ENCODE data around the gene VARS2.
"Not testable (repeated sequence)": the region's sequence is repeated elsewhere in the genome, so short reads cannot be mapped to it uniquely, and the experiment has no call there.

Gene VARS2

GRCh38 chr6:30907290-30907757, 6.7 kb upstream of the VARS2 start:
- not testable (repeated sequence) for H3K27ac ChIP-seq (ENCODE audit: low read length); H3K4me1 ChIP-seq (ENCODE audit: insufficient read depth, low read length); H3K27me3 ChIP-seq (ENCODE audit: insufficient read depth, low read length); H3K9me3 ChIP-seq (ENCODE audit: insufficient read depth, low read depth, low read length)
- Histone ChIP-seq H3K4me3 (ENCODE audit: low read length) (peak overlapping the region; percentile 93; the same call in 1 of the 2 replicates), H3K9ac (ENCODE audit: low read depth, low read length) (peak overlapping the region; percentile 95; the same call in 1 of the 2 replicates), H3K36me3 (ENCODE audit: insufficient read depth, low read depth, low read length) (peaks cover 29% of the 10 kb centered on the region)

GRCh38 chr6:30907758-30908591, 6.1 kb upstream of the VARS2 start, which contains the start of gene GTF2H4:
Gene GTF2H4, plus strand, starts transcription at chr6:30908207.
- no peak within 1 kb of the TSS for H3K27ac ChIP-seq (ENCODE audit: low read length)

DNA sequence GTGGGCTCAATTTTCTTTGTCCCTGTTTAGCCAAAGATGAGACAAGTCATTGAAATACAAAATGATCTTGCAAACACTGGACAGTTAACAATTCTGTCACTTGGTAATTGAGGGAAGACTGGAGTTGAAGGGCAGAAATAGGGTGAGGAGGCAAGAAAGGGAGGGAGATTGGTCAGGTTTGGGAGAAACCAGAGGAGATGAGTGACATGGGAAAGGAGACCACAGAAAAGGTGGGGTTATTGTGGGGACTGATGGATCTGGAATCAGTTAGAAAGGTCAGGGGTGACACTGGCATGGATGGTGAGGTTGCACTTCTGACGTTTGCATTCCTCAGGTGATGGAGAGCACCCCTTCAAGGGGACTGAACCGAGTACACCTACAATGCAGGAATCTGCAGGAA, 5.3 kb upstream of the VARS2 start:
- Histone ChIP-seq H3K27me3 (ENCODE audit: insufficient read depth, low read length) (no peaks in the 10 kb centered on the region), H3K27ac (ENCODE audit: low read length) (no peak overlapping the region), H3K4me1 (ENCODE audit: insufficient read depth, low read length) (peaks cover 8% of the 10 kb centered on the region; the same call in 1 of the 2 replicates), H3K9ac (ENCODE audit: low read depth, low read length) (peak overlapping the region; percentile 95), H3K4me3 (ENCODE audit: low read length) (peak overlapping the region; percentile 93), H3K9me3 (ENCODE audit: insufficient read depth, low read depth, low read length) (no peaks in the 10 kb centered on the region), H3K36me3 (ENCODE audit: insufficient read depth, low read depth, low read length) (peaks cover 41% of the 10 kb centered on the region)

More at GRCh38 chr6:30907758-30908591, 6.1 kb upstream of the VARS2 start, which contains the start of gene GTF2H4:
- peaks cover 36% of the 10 kb centered on the region for H3K36me3 ChIP-seq (ENCODE audit: insufficient read depth, low read depth, low read length)
- H3K9me3 ChIP-seq (ENCODE audit: insufficient read depth, low read depth, low read length), result no peaks in the 10 kb centered on the region
- H3K4me1 ChIP-seq (ENCODE audit: insufficient read depth, low read length), result peaks cover 5% of the 10 kb centered on the region; the same call in 1 of the 2 replicates
- peak within 1 kb of the TSS; percentile 95 for H3K9ac ChIP-seq (ENCODE audit: low read depth, low read length)
- H3K4me3 ChIP-seq (ENCODE audit: low read length), result peak within 1 kb of the TSS; percentile 93
- no peaks in the 10 kb centered on the region for H3K27me3 ChIP-seq (ENCODE audit: insufficient read depth, low read length)

DNA sequence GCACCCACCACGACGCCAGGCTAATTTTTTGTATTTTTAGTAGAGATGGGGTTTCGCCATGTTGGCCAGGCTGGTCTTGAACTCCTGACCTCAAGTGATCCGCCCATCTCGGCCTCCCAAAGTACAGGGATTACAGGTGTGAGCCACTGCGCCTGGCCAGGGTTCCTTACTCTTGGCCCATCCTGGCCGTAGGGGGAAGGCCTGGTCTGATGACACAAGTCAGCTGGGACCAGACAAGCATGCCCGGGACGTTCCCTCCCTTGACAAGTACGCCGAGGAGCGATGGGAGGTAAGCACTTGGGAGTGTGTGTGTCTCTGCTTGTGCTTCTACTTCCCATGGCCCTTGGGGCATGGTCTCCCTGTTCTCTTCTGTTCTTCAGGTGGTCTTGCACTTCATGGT, 3.6 kb upstream of the VARS2 start:
- not testable (repeated sequence) for H3K27me3 ChIP-seq (ENCODE audit: insufficient read depth, low read length); H3K9me3 ChIP-seq (ENCODE audit: insufficient read depth, low read depth, low read length); H3K9ac ChIP-seq (ENCODE audit: low read depth, low read length); H3K4me3 ChIP-seq (ENCODE audit: low read length); H3K27ac ChIP-seq (ENCODE audit: low read length)
- Histone ChIP-seq H3K4me1 (ENCODE audit: insufficient read depth, low read length) (peaks cover 16% of the 10 kb centered on the region; the same call in 1 of the 2 replicates), H3K36me3 (ENCODE audit: insufficient read depth, low read depth, low read length) (peaks cover 41% of the 10 kb centered on the region)

- Histone ChIP-seq H3K4me3 (ENCODE audit: low read length) (peak overlapping the region; percentile 88; the same call in 1 of the 2 replicates), H3K9ac (ENCODE audit: low read depth, low read length) (no peak overlapping the region), H3K9me3 (ENCODE audit: insufficient read depth, low read depth, low read length) (no peaks in the 10 kb centered on the region), H3K27ac (ENCODE audit: low read length) (no peak overlapping the region), H3K4me1 (ENCODE audit: insufficient read depth, low read length) (peaks cover 16% of the 10 kb centered on the region; the same call in 1 of the 2 replicates), H3K36me3 (ENCODE audit: insufficient read depth, low read depth, low read length) (peaks cover 64% of the 10 kb centered on the region), H3K27me3 (ENCODE audit: insufficient read depth, low read length) (no peaks in the 10 kb centered on the region)
These were observed 1.1 kb upstream of the VARS2 start for GRCh38 chr6:30912746-30913520.

- H3K9me3 ChIP-seq (ENCODE audit: insufficient read depth, low read depth, low read length), result no peaks in the 10 kb centered on the region
- H3K27me3 ChIP-seq (ENCODE audit: insufficient read depth, low read length), result no peaks in the 10 kb centered on the region
- H3K4me3 ChIP-seq (ENCODE audit: low read length), result peak overlapping the region; percentile 88; the same call in 1 of the 2 replicates
- H3K4me1 ChIP-seq (ENCODE audit: insufficient read depth, low read length), result peaks cover 14% of the 10 kb centered on the region; the same call in 1 of the 2 replicates
- peaks cover 70% of the 10 kb centered on the region for H3K36me3 ChIP-seq (ENCODE audit: insufficient read depth, low read depth, low read length)
- H3K27ac ChIP-seq (ENCODE audit: low read length), result no peak overlapping the region
- H3K9ac ChIP-seq (ENCODE audit: low read depth, low read length), result peak overlapping the region; percentile 77; the same call in 1 of the 2 replicates
These were observed 340 bp upstream of the VARS2 start for GRCh38 chr6:30913721-30914075.

DNA sequence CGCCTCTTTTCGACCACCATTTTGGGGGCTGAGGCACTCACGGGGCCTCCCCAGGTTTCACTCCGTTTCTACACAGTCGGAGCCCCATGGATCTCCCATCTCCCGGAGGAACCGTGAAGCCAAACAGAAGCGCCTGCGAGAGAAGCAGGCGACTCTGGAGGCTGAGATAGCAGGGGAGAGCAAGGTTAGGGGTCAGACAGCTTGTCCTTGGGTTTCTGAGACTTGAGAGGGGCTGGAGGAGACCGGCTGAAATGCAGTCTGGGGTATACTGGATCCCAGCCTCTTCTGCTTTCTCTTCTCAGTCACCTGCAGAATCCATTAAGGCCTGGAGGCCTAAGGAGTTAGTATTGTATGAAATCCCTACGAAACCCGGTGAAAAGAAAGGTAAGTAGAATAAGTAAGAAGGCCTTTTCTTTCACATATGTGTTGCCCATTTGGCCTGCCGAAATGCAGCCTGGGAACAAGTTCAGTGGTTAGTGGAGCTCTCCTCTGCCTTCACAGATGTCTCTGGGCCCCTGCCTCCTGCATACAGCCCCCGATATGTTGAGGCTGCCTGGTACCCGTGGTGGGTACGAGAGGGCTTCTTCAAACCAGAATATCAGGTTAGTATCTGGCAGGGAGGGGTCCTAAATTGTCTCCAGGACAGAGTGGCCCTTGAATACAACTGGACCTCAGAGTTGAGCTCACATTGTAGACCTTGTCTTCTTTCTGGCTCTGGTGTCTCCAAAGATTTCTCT, 984 bp downstream of the VARS2 start:
- no peak overlapping the region for H3K27ac ChIP-seq (ENCODE audit: low read length)

GRCh38 chr6:30915591-30915946, 1.5 kb downstream of the VARS2 start:
- Histone ChIP-seq H3K27ac (ENCODE audit: low read length) (no peak overlapping the region), H3K9ac (ENCODE audit: low read depth, low read length) (peak overlapping the region; percentile 33; the same call in 1 of the 2 replicates), H3K9me3 (ENCODE audit: insufficient read depth, low read depth, low read length) (no peaks in the 10 kb centered on the region), H3K4me1 (ENCODE audit: insufficient read depth, low read length) (peaks cover 11% of the 10 kb centered on the region; the same call in 1 of the 2 replicates), H3K27me3 (ENCODE audit: insufficient read depth, low read length) (no peaks in the 10 kb centered on the region), H3K4me3 (ENCODE audit: low read length) (0 out of 2 replicates have a peak overlapping the region, but pooled peaks have one; percentile 13), H3K36me3 (ENCODE audit: insufficient read depth, low read depth, low read length) (peaks cover 73% of the 10 kb centered on the region)

More for the DNA sequence above, 984 bp downstream of the VARS2 start:
- H3K36me3 ChIP-seq (ENCODE audit: insufficient read depth, low read depth, low read length), result peaks cover 71% of the 10 kb centered on the region
- peak overlapping the region; percentile 77 for H3K9ac ChIP-seq (ENCODE audit: low read depth, low read length)
- peak overlapping the region; percentile 88 for H3K4me3 ChIP-seq (ENCODE audit: low read length)
- peaks cover 11% of the 10 kb centered on the region; the same call in 1 of the 2 replicates for H3K4me1 ChIP-seq (ENCODE audit: insufficient read depth, low read length)
- H3K9me3 ChIP-seq (ENCODE audit: insufficient read depth, low read depth, low read length), result no peaks in the 10 kb centered on the region
- no peaks in the 10 kb centered on the region for H3K27me3 ChIP-seq (ENCODE audit: insufficient read depth, low read length)

- peaks cover 11% of the 10 kb centered on the region; the same call in 1 of the 2 replicates for H3K4me1 ChIP-seq (ENCODE audit: insufficient read depth, low read length)
- H3K27ac ChIP-seq (ENCODE audit: low read length), result no peak overlapping the region
- H3K36me3 ChIP-seq (ENCODE audit: insufficient read depth, low read depth, low read length), result peaks cover 72% of the 10 kb centered on the region
- H3K9me3 ChIP-seq (ENCODE audit: insufficient read depth, low read depth, low read length), result no peaks in the 10 kb centered on the region
- H3K4me3 ChIP-seq (ENCODE audit: low read length), result no peak overlapping the region
- H3K27me3 ChIP-seq (ENCODE audit: insufficient read depth, low read length), result no peaks in the 10 kb centered on the region
- H3K9ac ChIP-seq (ENCODE audit: low read depth, low read length), result no peak overlapping the region
These were observed 3.0 kb downstream of the VARS2 start for GRCh38 chr6:30917041-30917440.

GRCh38 chr6:30917487-30917886, 3.4 kb downstream of the VARS2 start:
- Histone ChIP-seq H3K9me3 (ENCODE audit: insufficient read depth, low read depth, low read length) (no peaks in the 10 kb centered on the region), H3K27me3 (ENCODE audit: insufficient read depth, low read length) (no peaks in the 10 kb centered on the region), H3K9ac (ENCODE audit: low read depth, low read length) (no peak overlapping the region), H3K27ac (ENCODE audit: low read length) (no peak overlapping the region), H3K4me1 (ENCODE audit: insufficient read depth, low read length) (peaks cover 11% of the 10 kb centered on the region; the same call in 1 of the 2 replicates), H3K36me3 (ENCODE audit: insufficient read depth, low read depth, low read length) (peaks cover 71% of the 10 kb centered on the region), H3K4me3 (ENCODE audit: low read length) (no peak overlapping the region)

DNA sequence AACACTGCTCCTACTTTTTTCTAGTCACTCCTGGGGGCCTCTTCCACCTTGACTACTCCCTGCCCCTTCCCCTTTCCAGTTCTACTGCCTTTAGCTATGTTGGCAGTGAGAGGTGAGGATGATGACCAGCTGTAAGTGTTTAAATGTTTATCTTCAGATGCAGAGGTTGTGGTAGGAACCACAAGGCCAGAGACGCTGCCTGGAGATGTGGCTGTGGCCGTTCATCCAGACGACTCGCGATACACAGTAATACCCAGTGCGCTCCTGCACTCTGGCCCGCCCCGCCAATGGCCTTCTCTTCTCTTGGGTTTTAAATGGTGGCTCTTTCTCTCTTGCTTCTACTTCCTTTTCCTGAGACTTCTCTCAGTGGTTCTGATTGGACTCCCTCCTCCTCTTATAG, 4.6 kb downstream of the VARS2 start:
- Histone ChIP-seq H3K4me1 (ENCODE audit: insufficient read depth, low read length) (peaks cover 8% of the 10 kb centered on the region), H3K27me3 (ENCODE audit: insufficient read depth, low read length) (no peaks in the 10 kb centered on the region), H3K4me3 (ENCODE audit: low read length) (no peak overlapping the region), H3K36me3 (ENCODE audit: insufficient read depth, low read depth, low read length) (peaks cover 74% of the 10 kb centered on the region), H3K9ac (ENCODE audit: low read depth, low read length) (no peak overlapping the region), H3K9me3 (ENCODE audit: insufficient read depth, low read depth, low read length) (no peaks in the 10 kb centered on the region), H3K27ac (ENCODE audit: low read length) (no peak overlapping the region)

Measured in iPS-20b (cell line).